HUES6 (cell line): ENCODE measurements around the gene CCRL2.
"Not testable (repeated sequence)": the region's sequence is repeated elsewhere in the genome, so short reads cannot be mapped to it uniquely, and the experiment has no call there.

Experiments
- H3K27ac ChIP-seq: 2 replicates; pipeline ENCODE4 v1.7.0; 2013; ENCODE audit warnings: low read depth, mild to moderate bottlenecking, low read length, inconsistent platforms
- H3K27me3 ChIP-seq: 2 replicates; pipeline ENCODE4 v1.6.1; 2013; ENCODE audit warnings: low read length; ENCODE audit not compliant: control insufficient read depth, insufficient read depth
- H3K36me3 ChIP-seq: 2 replicates; pipeline ENCODE4 v1.6.1; 2013; ENCODE audit warnings: low read length; ENCODE audit not compliant: control insufficient read depth, insufficient read depth
- H3K4me1 ChIP-seq: 2 replicates; pipeline ENCODE4 v1.6.1; 2013; ENCODE audit warnings: low read length; ENCODE audit not compliant: control insufficient read depth, insufficient read depth
- H3K4me3 ChIP-seq: 2 replicates; pipeline ENCODE4 v1.5.1; 2013; ENCODE audit warnings: low read depth, low read length
- H3K9ac ChIP-seq: one replicate; pipeline ENCODE4 v1.6.1; 2013; ENCODE audit warnings: mild to moderate bottlenecking, low read length
- H3K9me3 ChIP-seq: 2 replicates; pipeline ENCODE4 v1.6.1; 2013; ENCODE audit warnings: low read depth, low read length; ENCODE audit not compliant: control insufficient read depth, insufficient read depth

Gene CCRL2

GRCh38 chr3:46381625-46382024 lies 25.4 kb upstream of the CCRL2 start:
- Histone ChIP-seq H3K27me3 (no peaks in the 10 kb centered on the region), H3K9ac (no peak overlapping the region), H3K4me1 (peaks cover 10% of the 10 kb centered on the region)

GRCh38 chr3:46383211-46383950 lies 23.7 kb upstream of the CCRL2 start:
- Histone ChIP-seq H3K4me1 (peaks cover 10% of the 10 kb centered on the region), H3K4me3 (no peak overlapping the region), H3K27ac (no peak overlapping the region), H3K36me3 (no peaks in the 10 kb centered on the region), H3K27me3 (no peaks in the 10 kb centered on the region), H3K9me3 (0 out of 2 replicates have a peak, but pooled peaks cover 3% of the 10 kb centered on the region), H3K9ac (no peak overlapping the region)

More at GRCh38 chr3:46381625-46382024, 25.4 kb upstream of the CCRL2 start:
- H3K9me3 ChIP-seq: no peaks in the 10 kb centered on the region
- H3K36me3 ChIP-seq: no peaks in the 10 kb centered on the region
- H3K4me3 ChIP-seq: no peak overlapping the region
- H3K27ac ChIP-seq: no peak overlapping the region

GRCh38 chr3:46383951-46384330 lies 23.1 kb upstream of the CCRL2 start:
- Histone ChIP-seq H3K27ac (no peak overlapping the region), H3K9ac (no peak overlapping the region), H3K9me3 (0 out of 2 replicates have a peak, but pooled peaks cover 3% of the 10 kb centered on the region), H3K4me3 (no peak overlapping the region), H3K4me1 (peaks cover 10% of the 10 kb centered on the region), H3K27me3 (no peaks in the 10 kb centered on the region), H3K36me3 (no peaks in the 10 kb centered on the region)

GRCh38 chr3:46386205-46386604 lies 20.9 kb upstream of the CCRL2 start:
- Histone ChIP-seq H3K27me3 (no peaks in the 10 kb centered on the region), H3K9ac (no peak overlapping the region), H3K27ac (no peak overlapping the region), H3K4me1 (no peaks in the 10 kb centered on the region; the same call in 1 of the 2 replicates), H3K36me3 (no peaks in the 10 kb centered on the region), H3K9me3 (0 out of 2 replicates have a peak, but pooled peaks cover 3% of the 10 kb centered on the region), H3K4me3 (no peak overlapping the region)

GRCh38 chr3:46388847-46389246 lies 18.2 kb upstream of the CCRL2 start:
- H3K36me3 ChIP-seq, H3K9ac ChIP-seq, H3K27ac ChIP-seq, H3K4me3 ChIP-seq, H3K27me3 ChIP-seq, H3K9me3 ChIP-seq: not testable (repeated sequence)
- peaks cover 16% of the 10 kb centered on the region; the same call in 1 of the 2 replicates for H3K4me1 ChIP-seq

GRCh38 chr3:46389306-46389705 lies 17.8 kb upstream of the CCRL2 start:
- 0 out of 2 replicates have a peak, but pooled peaks cover 3% of the 10 kb centered on the region for H3K9me3 ChIP-seq
- no peaks in the 10 kb centered on the region for H3K36me3 ChIP-seq
- H3K4me1 ChIP-seq: peaks cover 20% of the 10 kb centered on the region; the same call in 1 of the 2 replicates
- H3K27ac ChIP-seq: no peak overlapping the region
- no peak overlapping the region for H3K9ac ChIP-seq
- H3K4me3 ChIP-seq: no peak overlapping the region
- no peaks in the 10 kb centered on the region for H3K27me3 ChIP-seq

GRCh38 chr3:46391526-46391925 lies 15.5 kb upstream of the CCRL2 start:
- peaks cover 20% of the 10 kb centered on the region; the same call in 1 of the 2 replicates for H3K4me1 ChIP-seq
- H3K9ac ChIP-seq: not testable (repeated sequence)

GRCh38 chr3:46393011-46393410 lies 14.0 kb upstream of the CCRL2 start:
- Histone ChIP-seq H3K4me3 (no peak overlapping the region), H3K4me1 (peaks cover 20% of the 10 kb centered on the region; the same call in 1 of the 2 replicates), H3K9me3 (no peaks in the 10 kb centered on the region), H3K27me3 (no peaks in the 10 kb centered on the region), H3K27ac (no peak overlapping the region), H3K9ac (no peak overlapping the region), H3K36me3 (no peaks in the 10 kb centered on the region)

More at GRCh38 chr3:46391526-46391925, 15.5 kb upstream of the CCRL2 start:
- H3K36me3 ChIP-seq, H3K27ac ChIP-seq, H3K4me3 ChIP-seq, H3K9me3 ChIP-seq, H3K27me3 ChIP-seq: not testable (repeated sequence)

GRCh38 chr3:46393554-46394434 lies 13.3 kb upstream of the CCRL2 start:
- no peak overlapping the region for H3K4me3 ChIP-seq
- H3K9me3 ChIP-seq: no peaks in the 10 kb centered on the region
- H3K36me3 ChIP-seq: no peaks in the 10 kb centered on the region
- no peak overlapping the region for H3K27ac ChIP-seq
- no peaks in the 10 kb centered on the region for H3K27me3 ChIP-seq
- peaks cover 20% of the 10 kb centered on the region; the same call in 1 of the 2 replicates for H3K4me1 ChIP-seq
- H3K9ac ChIP-seq: peak overlapping the region; percentile 17

- no peak overlapping the region for H3K4me3 ChIP-seq
- no peak overlapping the region for H3K9ac ChIP-seq
- H3K4me1 ChIP-seq: peaks cover 20% of the 10 kb centered on the region; the same call in 1 of the 2 replicates
- H3K36me3 ChIP-seq: no peaks in the 10 kb centered on the region
- no peaks in the 10 kb centered on the region for H3K9me3 ChIP-seq
- H3K27ac ChIP-seq: no peak overlapping the region
- H3K27me3 ChIP-seq: no peaks in the 10 kb centered on the region
These were observed 11.8 kb upstream of the CCRL2 start for GRCh38 chr3:46395210-46395661.
